Measurements from ENCODE around the gene INA. TPM values are rescaled to one million over a fixed set of nuclear protein-coding genes. Genes with fewer than 3 reads are reported as not detected.

The INA gene
- total RNA-seq, 1 donor from 2014 or later: 0.23 TPM

DNA sequence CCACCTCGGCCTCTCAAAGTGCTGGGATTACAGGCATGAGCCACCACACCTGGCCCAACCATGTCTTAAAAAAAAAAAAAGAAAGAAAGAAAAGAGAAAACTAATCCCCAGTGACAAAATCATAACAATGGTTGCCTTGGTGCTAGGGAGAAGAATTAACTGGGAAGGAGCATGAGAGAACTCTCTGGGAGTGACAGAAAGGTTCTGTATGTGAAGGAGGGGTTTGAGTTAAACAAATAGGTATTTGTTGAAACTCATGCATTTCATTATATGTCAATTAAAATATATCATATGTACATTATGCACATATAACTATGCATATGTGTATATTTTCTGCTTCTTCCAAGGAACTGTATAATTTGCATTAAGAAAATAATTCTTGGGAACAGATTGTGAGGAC lies 33.3 kb downstream of the INA start:
- no peaks in the 10 kb centered on the region for H3K4me1 Mint-ChIP-seq (ENCODE audit: unreplicated experiment)
- no peaks in the 10 kb centered on the region for H3K27me3 Mint-ChIP-seq (ENCODE audit: unreplicated experiment)
- H3K4me3 Mint-ChIP-seq (ENCODE audit: unreplicated experiment): no peak overlapping the region
- peaks cover 8% of the 10 kb centered on the region for H3K36me3 Mint-ChIP-seq (ENCODE audit: low read depth, unreplicated experiment)
- TF ChIP-seq, protein P1, sequence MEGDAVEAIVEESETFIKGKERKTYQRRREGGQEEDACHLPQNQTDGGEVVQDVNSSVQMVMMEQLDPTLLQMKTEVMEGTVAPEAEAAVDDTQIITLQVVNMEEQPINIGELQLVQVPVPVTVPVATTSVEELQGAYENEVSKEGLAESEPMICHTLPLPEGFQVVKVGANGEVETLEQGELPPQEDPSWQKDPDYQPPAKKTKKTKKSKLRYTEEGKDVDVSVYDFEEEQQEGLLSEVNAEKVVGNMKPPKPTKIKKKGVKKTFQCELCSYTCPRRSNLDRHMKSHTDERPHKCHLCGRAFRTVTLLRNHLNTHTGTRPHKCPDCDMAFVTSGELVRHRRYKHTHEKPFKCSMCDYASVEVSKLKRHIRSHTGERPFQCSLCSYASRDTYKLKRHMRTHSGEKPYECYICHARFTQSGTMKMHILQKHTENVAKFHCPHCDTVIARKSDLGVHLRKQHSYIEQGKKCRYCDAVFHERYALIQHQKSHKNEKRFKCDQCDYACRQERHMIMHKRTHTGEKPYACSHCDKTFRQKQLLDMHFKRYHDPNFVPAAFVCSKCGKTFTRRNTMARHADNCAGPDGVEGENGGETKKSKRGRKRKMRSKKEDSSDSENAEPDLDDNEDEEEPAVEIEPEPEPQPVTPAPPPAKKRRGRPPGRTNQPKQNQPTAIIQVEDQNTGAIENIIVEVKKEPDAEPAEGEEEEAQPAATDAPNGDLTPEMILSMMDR (IDR thresholded peaks at IDR 0.05; ENCODE audit: unreplicated experiment): no peak
- H3K9me3 Mint-ChIP-seq (ENCODE audit: unreplicated experiment): no peaks in the 10 kb centered on the region
- H3K27ac Mint-ChIP-seq (ENCODE audit: unreplicated experiment): no peak overlapping the region
- DNase-seq (ENCODE audit: low spot score): no peak

DNA sequence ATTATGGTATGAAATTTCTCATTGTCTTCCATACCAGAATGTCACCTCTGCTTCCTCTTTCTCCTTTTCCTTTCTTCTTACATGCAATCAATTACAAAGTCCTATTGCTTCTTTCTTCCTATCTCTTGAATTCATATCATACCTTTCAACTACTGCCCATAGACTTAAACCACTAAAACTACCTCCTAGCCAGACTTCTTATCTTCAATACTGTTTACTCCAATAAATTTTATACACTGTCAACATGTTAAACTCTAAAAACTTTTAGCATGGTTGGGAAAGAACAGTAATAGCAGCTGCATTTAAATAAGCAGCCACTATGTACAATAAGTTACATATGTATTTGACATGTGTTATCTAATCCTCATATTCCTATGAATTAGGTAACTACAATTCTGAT lies 39.1 kb downstream of the INA start:
- H3K4me1 Mint-ChIP-seq (ENCODE audit: unreplicated experiment): no peaks in the 10 kb centered on the region
- no peak for DNase-seq (ENCODE audit: low spot score)
- TF ChIP-seq, protein P1 (IDR thresholded peaks at IDR 0.05; ENCODE audit: unreplicated experiment): no peak
- H3K4me3 Mint-ChIP-seq (ENCODE audit: unreplicated experiment): no peak overlapping the region
- H3K36me3 Mint-ChIP-seq (ENCODE audit: low read depth, unreplicated experiment): peaks cover 7% of the 10 kb centered on the region
- H3K27ac Mint-ChIP-seq (ENCODE audit: unreplicated experiment): no peak overlapping the region
- H3K27me3 Mint-ChIP-seq (ENCODE audit: unreplicated experiment): no peaks in the 10 kb centered on the region
- H3K9me3 Mint-ChIP-seq (ENCODE audit: unreplicated experiment): no peaks in the 10 kb centered on the region

DNA sequence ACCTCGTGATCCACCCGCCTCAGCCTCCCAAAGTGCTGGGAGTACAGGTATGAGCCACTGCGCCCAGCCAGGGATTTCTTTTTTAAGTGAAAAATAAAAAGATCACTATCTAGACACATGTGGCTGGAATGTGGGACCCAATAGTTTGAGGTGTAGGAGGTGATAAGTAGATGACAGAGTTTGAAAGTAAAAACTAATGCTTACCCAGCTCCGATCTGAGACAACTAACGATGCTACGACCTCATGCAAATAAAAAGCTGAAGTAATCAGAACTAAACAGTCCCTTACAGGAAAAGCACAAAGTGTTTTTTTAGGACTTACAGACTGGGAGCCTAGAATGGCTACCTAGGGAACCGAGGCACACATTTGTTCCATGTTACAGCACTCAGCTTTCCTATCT lies 51.0 kb downstream of the INA start:
- DNase-seq (ENCODE audit: low spot score): no peak
- Mint-ChIP-seq H3K27me3 (ENCODE audit: unreplicated experiment) (no peaks in the 10 kb centered on the region), H3K4me1 (ENCODE audit: unreplicated experiment) (no peaks in the 10 kb centered on the region), H3K4me3 (ENCODE audit: unreplicated experiment) (no peak overlapping the region), H3K27ac (ENCODE audit: unreplicated experiment) (no peak overlapping the region), H3K9me3 (ENCODE audit: unreplicated experiment) (no peaks in the 10 kb centered on the region), H3K36me3 (ENCODE audit: low read depth, unreplicated experiment) (peaks cover under 1% of the 10 kb centered on the region)
- TF ChIP-seq, protein P1 (IDR thresholded peaks at IDR 0.05; ENCODE audit: unreplicated experiment): no peak

DNA sequence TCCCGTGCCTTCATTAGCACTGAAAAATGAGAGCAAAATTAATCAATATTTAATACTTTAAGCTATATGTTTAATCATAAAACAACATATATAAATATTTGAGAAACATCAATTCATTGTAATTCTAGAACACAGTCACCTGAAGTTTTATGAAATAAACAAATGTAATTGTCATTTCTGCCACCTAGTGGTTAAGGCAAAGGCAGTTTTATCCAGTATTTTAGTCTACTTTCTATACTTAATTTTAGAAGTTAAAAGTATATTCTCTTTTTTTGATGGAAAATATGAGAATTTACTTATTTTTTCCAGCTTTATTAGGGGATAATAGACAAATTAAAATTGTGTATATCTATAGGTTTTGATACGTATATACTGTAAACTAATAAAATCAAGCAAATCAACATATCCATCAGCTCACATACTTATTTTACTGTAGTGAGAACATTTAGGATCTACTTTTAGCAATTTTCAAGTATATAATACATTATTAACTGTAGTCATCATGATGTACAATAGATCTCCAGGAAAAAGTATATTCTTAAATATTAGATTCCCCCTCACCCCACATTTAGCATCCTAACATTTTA lies 57.1 kb downstream of the INA start:
- Mint-ChIP-seq H3K4me3 (ENCODE audit: unreplicated experiment) (no peak overlapping the region), H3K36me3 (ENCODE audit: low read depth, unreplicated experiment) (peaks cover 8% of the 10 kb centered on the region), H3K27ac (ENCODE audit: unreplicated experiment) (no peak overlapping the region), H3K9me3 (ENCODE audit: unreplicated experiment) (no peaks in the 10 kb centered on the region), H3K27me3 (ENCODE audit: unreplicated experiment) (peaks cover 1% of the 10 kb centered on the region), H3K4me1 (ENCODE audit: unreplicated experiment) (no peaks in the 10 kb centered on the region)
- no peak for DNase-seq (ENCODE audit: low spot score)
- TF ChIP-seq, protein P1 (IDR thresholded peaks at IDR 0.05; ENCODE audit: unreplicated experiment): peak; percentile 65

DNA sequence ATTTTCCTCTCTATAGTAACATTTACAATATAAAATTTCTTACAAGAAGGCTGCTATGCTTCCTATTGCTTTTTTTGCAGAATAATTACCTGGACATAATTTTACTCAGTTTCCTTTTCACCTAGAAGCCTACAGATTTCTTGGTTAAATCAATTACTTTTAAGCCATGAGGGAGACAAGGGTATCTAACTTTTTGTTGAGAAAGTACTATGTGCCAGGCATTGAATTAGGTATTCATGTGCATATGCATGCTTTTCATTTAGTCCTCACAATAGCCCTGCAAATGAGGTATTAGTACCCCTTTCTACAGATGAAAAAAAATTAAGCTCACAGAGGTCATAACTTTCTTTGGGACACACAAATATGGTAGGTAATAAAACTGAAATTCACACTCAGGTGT lies 57.6 kb downstream of the INA start:
- H3K9me3 Mint-ChIP-seq (ENCODE audit: unreplicated experiment): no peaks in the 10 kb centered on the region
- H3K4me3 Mint-ChIP-seq (ENCODE audit: unreplicated experiment): no peak overlapping the region
- DNase-seq (ENCODE audit: low spot score): no peak
- TF ChIP-seq, protein P1 (IDR thresholded peaks at IDR 0.05; ENCODE audit: unreplicated experiment): no peak
- H3K4me1 Mint-ChIP-seq (ENCODE audit: unreplicated experiment): no peaks in the 10 kb centered on the region
- no peak overlapping the region for H3K27ac Mint-ChIP-seq (ENCODE audit: unreplicated experiment)
- peaks cover 8% of the 10 kb centered on the region for H3K36me3 Mint-ChIP-seq (ENCODE audit: low read depth, unreplicated experiment)
- peaks cover 1% of the 10 kb centered on the region for H3K27me3 Mint-ChIP-seq (ENCODE audit: unreplicated experiment)
